Measurements from ENCODE around the gene TNN.

GRCh38 chr1:175193527-175193910, 125.9 kb downstream of the TNN start:
- TF ChIP-seq EP300 (conservative IDR thresholded peaks at IDR 0.05; ENCODE audit: poor library complexity, severe bottlenecking) (no peak), RAD21 (conservative IDR thresholded peaks at IDR 0.05) (no peak), CTCF (IDR thresholded peaks at IDR 0.05; ENCODE audit: poor library complexity, severe bottlenecking) (no peak), EZH2 (IDR thresholded peaks at IDR 0.05; ENCODE audit: borderline replicate concordance, insufficient read depth, low read length, poor library complexity, severe bottlenecking) (no peak), TAF1 (IDR thresholded peaks at IDR 0.05; ENCODE audit: low read depth) (no peak), SMC3 (conservative IDR thresholded peaks at IDR 0.05; ENCODE audit: poor library complexity) (no peak), REST (IDR thresholded peaks at IDR 0.05; ENCODE audit: borderline replicate concordance) (no peak)
